SU-DHL-6 (cell line): ENCODE results near the gene RNASE8.

Experiments
- H2AFZ ChIP-seq: fragments of 200-600 bp; sonication (generic); 2 replicates; pipeline ENCODE4 v1.6.1; 2014; ENCODE audit warnings: low read depth, mild to moderate bottlenecking, moderate library complexity, mixed read lengths, antibody characterized with exemption, low read length; ENCODE audit not compliant: severe bottlenecking
- H3F3A ChIP-seq: fragments of 200-600 bp; shearing (Covaris generic); 2 replicates; pipeline ENCODE4 v1.6.0; 2016; ENCODE audit warnings: antibody characterized with exemption, mild to moderate bottlenecking; ENCODE audit not compliant: insufficient read depth
- H3K27ac ChIP-seq: fragments of 200-600 bp; sonication (generic); 2 replicates; pipeline ENCODE4 v1.5.1; 2016; ENCODE audit warnings: low read depth, mild to moderate bottlenecking, low read length, moderate library complexity, mixed read lengths
- H3K27me3 ChIP-seq: fragments of 200-600 bp; sonication (generic), shearing (Covaris generic); 2 replicates; pipeline ENCODE4 v1.6.0; 2014; ENCODE audit warnings: mild to moderate bottlenecking, low read length
- H3K36me3 ChIP-seq: fragments of 200-600 bp; sonication (generic); 2 replicates; pipeline ENCODE4 v1.6.1; 2014; ENCODE audit warnings: mild to moderate bottlenecking, low read length, mixed read lengths
- H3K4me2 ChIP-seq: fragments of 300-600, 200-600 bp; shearing (Covaris generic), sonication (generic); 2 replicates; pipeline ENCODE4 v1.6.0; 2014; ENCODE audit warnings: low read length, low read depth, mild to moderate bottlenecking; ENCODE audit not compliant: poor library complexity, severe bottlenecking
- H3K4me3 ChIP-seq: fragments of 200-600 bp; sonication (generic); 2 replicates; pipeline ENCODE4 v1.5.1; 2014; ENCODE audit warnings: antibody characterized with exemption, low read length, mild to moderate bottlenecking, mixed read lengths; ENCODE audit not compliant: insufficient read depth, poor library complexity, severe bottlenecking
- H3K79me2 ChIP-seq: fragments of 200-600 bp; sonication (generic); 2 replicates; pipeline ENCODE4 v1.6.1; 2014; ENCODE audit warnings: mild to moderate bottlenecking, low read length, moderate library complexity; ENCODE audit not compliant: insufficient read depth
- H3K9ac ChIP-seq: fragments of 200-600 bp; sonication (generic); 2 replicates; pipeline ENCODE4 v1.7.0; 2014; ENCODE audit warnings: mild to moderate bottlenecking, low read length
- H3K9me2 ChIP-seq: fragments of 200-600 bp; sonication (generic); replicated peaks from 2 replicates; pipeline ENCODE4 v1.6.1; 2014; ENCODE audit warnings: low read length; ENCODE audit not compliant: insufficient read depth
- H3K9me3 ChIP-seq: fragments of 200-600 bp; sonication (generic); 2 replicates; pipeline ENCODE4 v1.6.1; 2014; ENCODE audit warnings: low read length, mixed read lengths; ENCODE audit not compliant: insufficient read depth
- H4K20me1 ChIP-seq: fragments of 200-600 bp; sonication (generic); 2 replicates; pipeline ENCODE4 v1.6.1; 2014; ENCODE audit warnings: low read depth, mild to moderate bottlenecking, antibody characterized with exemption, low read length, moderate library complexity, mixed read lengths
- EZH2phosphoT487 ChIP-seq: fragments of 200-600 bp; sonication (generic), shearing (Covaris generic); conservative IDR thresholded peaks from 2 replicates; pipeline ENCODE4 v1.6.1; 2018; ENCODE audit warnings: mild to moderate bottlenecking, antibody characterized with exemption, low read length, moderate library complexity, mixed read lengths
- TF ChIP-seq, protein P1 (sequence below): fragments of 200-600 bp; sonication (generic); IDR thresholded peaks from one replicate; pipeline ENCODE4 v1.5.1; 2017; ENCODE audit warnings: antibody characterized with exemption, mild to moderate bottlenecking, low read length, moderate library complexity; ENCODE audit not compliant: insufficient read depth, poor library complexity, severe bottlenecking

The RNASE8 gene

DNA sequence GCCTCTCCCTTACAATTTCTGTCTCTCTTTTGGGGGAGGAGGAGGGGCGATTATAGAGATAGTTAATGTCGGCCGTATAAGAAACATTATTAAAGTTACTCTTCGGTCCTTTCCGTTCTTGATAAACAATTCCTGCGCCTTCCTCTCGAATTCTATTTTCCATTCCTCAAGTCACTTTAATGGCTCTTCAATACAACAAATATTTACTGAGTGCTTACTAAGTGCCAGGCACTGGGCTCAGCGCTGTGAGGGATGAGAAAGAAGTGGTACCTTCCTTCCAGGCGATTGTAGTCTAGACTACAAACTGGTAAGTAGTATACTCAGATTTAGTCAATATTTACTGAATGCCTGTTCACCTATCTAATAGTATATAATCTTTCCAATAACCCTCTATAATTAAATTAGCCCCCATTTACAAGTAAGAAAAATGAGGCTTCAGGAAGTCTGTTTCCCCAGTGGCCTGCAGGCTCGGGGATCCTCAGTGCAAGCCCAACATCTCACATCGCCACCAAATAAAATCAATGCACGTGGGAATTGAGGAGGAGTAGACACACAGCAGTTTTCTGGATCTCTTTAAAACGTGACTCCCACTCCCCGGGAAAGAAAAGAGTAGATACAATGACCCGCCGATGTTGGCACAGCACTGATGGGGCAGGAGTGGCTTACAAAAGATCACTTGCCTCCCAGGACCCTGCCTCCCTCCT, 41.4 kb downstream of the RNASE8 start:
- Histone ChIP-seq H3K9ac (peak overlapping the region; percentile 49), H3K9me2 (no peaks in the 10 kb centered on the region), H3K27me3 (no peaks in the 10 kb centered on the region), H3K9me3 (no peaks in the 10 kb centered on the region), H3K27ac (no peak overlapping the region), H3K79me2 (no peaks in the 10 kb centered on the region), H3K4me3 (peak overlapping the region; percentile 52), H3K4me2 (peak overlapping the region; percentile 59), H3F3A (peaks cover 4% of the 10 kb centered on the region; the same call in 1 of the 2 replicates), H4K20me1 (no peaks in the 10 kb centered on the region), H2AFZ (peak overlapping the region; percentile 31), H3K36me3 (no peaks in the 10 kb centered on the region)
- no peak for TF ChIP-seq EZH2phosphoT487
- TF ChIP-seq, protein P1, sequence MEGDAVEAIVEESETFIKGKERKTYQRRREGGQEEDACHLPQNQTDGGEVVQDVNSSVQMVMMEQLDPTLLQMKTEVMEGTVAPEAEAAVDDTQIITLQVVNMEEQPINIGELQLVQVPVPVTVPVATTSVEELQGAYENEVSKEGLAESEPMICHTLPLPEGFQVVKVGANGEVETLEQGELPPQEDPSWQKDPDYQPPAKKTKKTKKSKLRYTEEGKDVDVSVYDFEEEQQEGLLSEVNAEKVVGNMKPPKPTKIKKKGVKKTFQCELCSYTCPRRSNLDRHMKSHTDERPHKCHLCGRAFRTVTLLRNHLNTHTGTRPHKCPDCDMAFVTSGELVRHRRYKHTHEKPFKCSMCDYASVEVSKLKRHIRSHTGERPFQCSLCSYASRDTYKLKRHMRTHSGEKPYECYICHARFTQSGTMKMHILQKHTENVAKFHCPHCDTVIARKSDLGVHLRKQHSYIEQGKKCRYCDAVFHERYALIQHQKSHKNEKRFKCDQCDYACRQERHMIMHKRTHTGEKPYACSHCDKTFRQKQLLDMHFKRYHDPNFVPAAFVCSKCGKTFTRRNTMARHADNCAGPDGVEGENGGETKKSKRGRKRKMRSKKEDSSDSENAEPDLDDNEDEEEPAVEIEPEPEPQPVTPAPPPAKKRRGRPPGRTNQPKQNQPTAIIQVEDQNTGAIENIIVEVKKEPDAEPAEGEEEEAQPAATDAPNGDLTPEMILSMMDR: no peak

DNA sequence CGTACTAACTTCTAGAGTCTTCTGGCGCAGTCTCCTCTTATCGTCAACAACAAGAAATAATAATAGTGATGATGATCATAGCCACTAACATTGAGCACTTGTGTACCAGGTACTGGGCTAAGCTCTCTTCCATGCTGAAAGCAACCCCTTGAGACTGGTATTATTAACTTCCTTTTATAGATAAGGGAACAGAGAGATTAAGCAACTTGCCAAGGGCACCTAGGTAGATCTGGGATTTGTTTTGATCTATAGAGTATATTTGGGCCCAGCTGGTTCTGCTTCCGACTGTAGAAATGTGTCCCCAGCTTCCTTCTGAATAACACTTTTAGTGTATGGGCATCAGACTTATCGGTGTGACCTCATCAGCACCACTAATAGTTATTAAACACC, 42.0 kb downstream of the RNASE8 start:
- Histone ChIP-seq H3K27ac (no peak overlapping the region), H3K4me3 (no peak overlapping the region), H3K9me2 (no peaks in the 10 kb centered on the region), H3K36me3 (no peaks in the 10 kb centered on the region), H3K79me2 (no peaks in the 10 kb centered on the region), H3F3A (peaks cover 4% of the 10 kb centered on the region; the same call in 1 of the 2 replicates), H3K9me3 (no peaks in the 10 kb centered on the region), H3K27me3 (no peaks in the 10 kb centered on the region), H3K4me2 (no peak overlapping the region), H4K20me1 (no peaks in the 10 kb centered on the region), H2AFZ (no peak overlapping the region), H3K9ac (no peak overlapping the region)
- TF ChIP-seq EZH2phosphoT487: no peak
- TF ChIP-seq, protein P1: no peak

DNA sequence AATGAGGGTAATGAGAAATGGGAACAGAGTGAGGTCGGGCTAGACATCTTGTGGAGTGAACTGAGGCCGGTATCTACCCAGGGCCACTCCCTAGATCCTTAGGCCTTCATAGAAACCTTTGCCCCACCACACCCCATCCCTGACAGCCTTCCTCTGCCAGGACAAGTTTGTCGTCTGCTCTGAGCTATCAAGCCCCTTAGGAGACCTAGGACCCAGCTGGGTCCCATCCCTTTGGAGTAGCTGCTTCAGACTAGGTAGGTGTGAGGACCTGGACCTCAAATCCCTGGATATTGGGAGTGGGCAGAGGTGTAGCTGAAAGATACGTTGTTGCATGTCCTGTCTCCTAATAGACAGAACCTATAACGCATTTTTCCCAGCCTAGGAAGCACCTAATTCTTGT, 43.3 kb downstream of the RNASE8 start, which contains the start of gene TMEM253:
TMEM253 (plus strand) TSS at position 136 of the 400 bp plus-strand sequence. CDS start 278 bp downstream, outside the sequence.
- Histone ChIP-seq H3K4me2 (no peak within 1 kb of the TSS), H3K27me3 (no peaks in the 10 kb centered on the region), H3K27ac (no peak within 1 kb of the TSS), H3K36me3 (no peaks in the 10 kb centered on the region), H3K9ac (no peak within 1 kb of the TSS), H3K9me3 (no peaks in the 10 kb centered on the region), H2AFZ (no peak within 1 kb of the TSS), H3F3A (peaks cover 4% of the 10 kb centered on the region; the same call in 1 of the 2 replicates), H3K79me2 (no peaks in the 10 kb centered on the region), H3K4me3 (no peak within 1 kb of the TSS), H3K9me2 (no peaks in the 10 kb centered on the region), H4K20me1 (no peaks in the 10 kb centered on the region)
- TF ChIP-seq, protein P1: no peak
- TF ChIP-seq EZH2phosphoT487: no peak
